SIG-M5 (cell line): ENCODE data around the gene PEX5L.
"Not testable (repeated sequence)": the region's sequence is repeated elsewhere in the genome, so short reads cannot be mapped to it uniquely, and the experiment has no call there.

Source experiments
- DNase-seq: peaks from one replicate; lab custom pipeline; 2025; lab: John Stamatoyannopoulos, UW

Gene PEX5L

GRCh38 chr3:180008318-180008717, 28.4 kb downstream of the PEX5L start:
- DNase-seq: not testable (repeated sequence)

GRCh38 chr3:180004542-180004941, 32.2 kb downstream of the PEX5L start:
- DNase-seq: no peak

GRCh38 chr3:180002006-180002405, 34.7 kb downstream of the PEX5L start:
- no peak for DNase-seq

GRCh38 chr3:180000500-180000899, 36.2 kb downstream of the PEX5L start:
- no peak for DNase-seq

- DNase-seq: no peak
Measured at GRCh38 chr3:179995406-179995805, 41.3 kb downstream of the PEX5L start.

- no peak for DNase-seq
Measured at GRCh38 chr3:179991883-179992282, 44.9 kb downstream of the PEX5L start.

GRCh38 chr3:179991104-179991503, 45.6 kb downstream of the PEX5L start:
- DNase-seq: no peak

GRCh38 chr3:179981646-179982045, 55.1 kb downstream of the PEX5L start:
- no peak for DNase-seq

GRCh38 chr3:179977356-179977755, 59.4 kb downstream of the PEX5L start:
- no peak for DNase-seq

GRCh38 chr3:179973931-179974361, 62.8 kb downstream of the PEX5L start:
- no peak for DNase-seq

- DNase-seq: no peak
Measured at GRCh38 chr3:179972881-179973423, 63.8 kb downstream of the PEX5L start.

GRCh38 chr3:179971280-179971679, 65.5 kb downstream of the PEX5L start:
- no peak for DNase-seq

GRCh38 chr3:179970746-179971145, 66.0 kb downstream of the PEX5L start:
- DNase-seq: no peak

- DNase-seq: peak; percentile 28
Measured at GRCh38 chr3:179969525-179969924, 67.2 kb downstream of the PEX5L start.

- no peak for DNase-seq
Measured at GRCh38 chr3:179967622-179968021, 69.1 kb downstream of the PEX5L start.

GRCh38 chr3:179964890-179965289, 71.8 kb downstream of the PEX5L start:
- no peak for DNase-seq

GRCh38 chr3:179962629-179963387, 73.9 kb downstream of the PEX5L start:
- no peak for DNase-seq

GRCh38 chr3:179961703-179962078, 75.0 kb downstream of the PEX5L start:
- no peak for DNase-seq

- DNase-seq: no peak
Measured at GRCh38 chr3:179961071-179961702, 75.5 kb downstream of the PEX5L start.

GRCh38 chr3:179958759-179959158, 78.0 kb downstream of the PEX5L start:
- no peak for DNase-seq

- no peak for DNase-seq
Measured at GRCh38 chr3:179958143-179958542, 78.6 kb downstream of the PEX5L start.

GRCh38 chr3:179957264-179957845, 79.4 kb downstream of the PEX5L start:
- DNase-seq: no peak

- no peak for DNase-seq
Measured at GRCh38 chr3:179956416-179956830, 80.3 kb downstream of the PEX5L start.
